Stomach (tissue), 4 donors: ENCODE results near the gene PRKAR2B.

Source experiments
- EP300 ChIP-seq: sonication (generic); formaldehyde crosslinking; IDR thresholded peaks from one replicate; pipeline ENCODE4 v1.6.1; 2017; ENCODE audit warnings: antibody characterized with exemption
- POLR2A ChIP-seq, 4 donors: fragments of 450-650 bp; IDR thresholded peaks; one replicate each; pipeline ENCODE4 v1.6.1; 2016; ENCODE audit warnings: antibody characterized with exemption in 4 of 4, control low read depth in 2 of 4, mild to moderate bottlenecking in 1 of 4, moderate library complexity in 1 of 4
- TF ChIP-seq, protein P1 (sequence below), 7 experiments: fragments of 450-650 bp in 4 of 7; fragments of 200-600 bp in 3 of 7; sonication (generic) in 3 of 7; IDR thresholded peaks; one replicate each; pipeline ENCODE4 v1.5.1; 2016 to 2019; ENCODE audit warnings: antibody characterized with exemption in 7 of 7, control low read depth in 2 of 7, mild to moderate bottlenecking in 1 of 7

DNA sequence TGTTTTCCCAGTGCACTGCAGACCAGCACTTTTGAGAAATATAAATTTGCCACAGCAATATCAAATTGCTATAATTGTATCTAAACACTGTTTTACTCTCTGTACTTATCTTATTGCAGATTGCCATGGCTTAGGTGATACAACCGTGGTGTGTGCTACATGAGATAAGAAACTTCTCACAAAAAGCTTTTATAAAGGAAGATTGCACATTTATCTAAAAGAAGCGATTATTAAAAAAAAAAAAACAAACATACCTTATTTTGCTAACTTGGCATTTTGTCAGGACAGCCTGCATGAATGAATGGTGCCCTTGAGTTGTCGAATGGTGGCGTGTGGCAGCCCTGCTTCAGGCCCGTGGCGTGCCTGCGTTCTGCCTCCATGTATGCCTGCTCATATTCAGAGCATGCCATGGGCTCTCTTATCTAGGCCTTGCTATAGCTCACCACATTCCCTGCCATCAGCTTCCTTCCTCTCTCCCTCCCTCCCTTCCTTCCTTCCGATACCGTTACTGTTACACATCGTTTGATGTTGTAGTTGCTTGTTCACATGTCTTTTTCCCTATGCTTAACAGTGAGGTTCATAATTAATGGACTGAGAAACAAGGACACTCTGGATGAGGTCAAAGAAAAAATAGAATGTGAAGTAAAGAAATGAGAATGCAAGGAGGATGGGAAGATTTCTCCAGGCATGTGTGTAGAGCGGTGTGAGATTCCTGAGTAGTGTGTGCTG, 34.9 kb downstream of the PRKAR2B start:
- TF ChIP-seq, protein P1, sequence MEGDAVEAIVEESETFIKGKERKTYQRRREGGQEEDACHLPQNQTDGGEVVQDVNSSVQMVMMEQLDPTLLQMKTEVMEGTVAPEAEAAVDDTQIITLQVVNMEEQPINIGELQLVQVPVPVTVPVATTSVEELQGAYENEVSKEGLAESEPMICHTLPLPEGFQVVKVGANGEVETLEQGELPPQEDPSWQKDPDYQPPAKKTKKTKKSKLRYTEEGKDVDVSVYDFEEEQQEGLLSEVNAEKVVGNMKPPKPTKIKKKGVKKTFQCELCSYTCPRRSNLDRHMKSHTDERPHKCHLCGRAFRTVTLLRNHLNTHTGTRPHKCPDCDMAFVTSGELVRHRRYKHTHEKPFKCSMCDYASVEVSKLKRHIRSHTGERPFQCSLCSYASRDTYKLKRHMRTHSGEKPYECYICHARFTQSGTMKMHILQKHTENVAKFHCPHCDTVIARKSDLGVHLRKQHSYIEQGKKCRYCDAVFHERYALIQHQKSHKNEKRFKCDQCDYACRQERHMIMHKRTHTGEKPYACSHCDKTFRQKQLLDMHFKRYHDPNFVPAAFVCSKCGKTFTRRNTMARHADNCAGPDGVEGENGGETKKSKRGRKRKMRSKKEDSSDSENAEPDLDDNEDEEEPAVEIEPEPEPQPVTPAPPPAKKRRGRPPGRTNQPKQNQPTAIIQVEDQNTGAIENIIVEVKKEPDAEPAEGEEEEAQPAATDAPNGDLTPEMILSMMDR (IDR thresholded peaks at IDR 0.05) = no peak
- TF ChIP-seq POLR2A (IDR thresholded peaks at IDR 0.05) = no peak
- TF ChIP-seq EP300 = no peak
